UCSD-AML1 (cell line): Measurements from ENCODE around the gene NCAPD2.
A peak's percentile ranks its signal among the peaks of the same experiment; 100 is the strongest.

ENCODE experiments used
- DNase-seq: peaks from one replicate; lab custom pipeline; 2025; ENCODE audit not compliant: unreplicated experiment; lab: John Stamatoyannopoulos, UW

Gene NCAPD2

DNA sequence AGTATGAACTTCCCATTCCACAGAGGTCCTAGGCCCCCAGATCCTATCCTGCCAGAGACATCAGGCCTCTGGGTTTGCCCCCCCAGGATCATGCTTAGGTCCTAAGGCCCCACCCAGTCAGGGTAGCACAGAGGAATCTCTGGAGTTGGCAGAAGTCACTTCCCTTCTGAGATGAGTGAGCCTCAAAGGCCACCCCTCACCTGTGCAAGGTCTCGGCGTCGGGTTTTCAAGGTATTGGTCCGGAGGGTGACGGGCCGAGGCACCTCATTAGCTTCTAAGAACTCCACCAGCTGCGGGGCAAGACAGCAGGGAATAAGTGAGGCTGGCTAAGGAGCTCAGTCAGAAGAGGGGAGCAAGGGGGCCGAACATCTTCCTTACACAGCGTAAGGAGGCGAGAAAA, 69.0 kb downstream of the NCAPD2 start:
- DNase-seq: no peak

DNA sequence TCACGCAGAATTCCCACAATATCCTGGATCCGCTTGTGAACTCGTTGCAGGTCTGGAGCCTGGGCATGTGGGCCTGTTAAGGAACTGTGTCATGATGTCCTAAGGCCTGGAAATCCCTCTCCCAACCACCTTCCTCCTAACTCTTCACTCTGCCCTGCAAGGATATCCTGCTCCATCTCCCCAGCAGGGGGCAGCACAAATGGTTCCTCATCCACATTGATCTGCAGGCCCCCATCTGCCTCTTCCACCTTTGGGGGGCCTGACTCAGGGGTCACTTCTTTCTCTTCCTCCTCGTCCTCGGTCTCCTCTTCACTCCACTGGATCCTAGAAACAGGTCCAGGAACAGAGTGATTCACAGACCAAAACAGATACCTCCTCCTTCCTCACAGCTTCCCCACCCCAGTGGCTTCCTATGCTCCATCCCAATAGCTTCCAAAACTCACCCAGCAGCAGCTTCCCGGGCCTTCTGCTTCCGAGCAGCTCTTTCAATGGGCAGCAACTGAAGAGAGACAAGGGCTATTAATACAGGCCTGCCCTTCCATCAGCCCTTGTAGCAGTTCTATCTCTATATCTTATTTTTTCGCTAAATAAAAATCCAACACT, 69.6 kb downstream of the NCAPD2 start:
- peak; percentile 56 for DNase-seq

DNA sequence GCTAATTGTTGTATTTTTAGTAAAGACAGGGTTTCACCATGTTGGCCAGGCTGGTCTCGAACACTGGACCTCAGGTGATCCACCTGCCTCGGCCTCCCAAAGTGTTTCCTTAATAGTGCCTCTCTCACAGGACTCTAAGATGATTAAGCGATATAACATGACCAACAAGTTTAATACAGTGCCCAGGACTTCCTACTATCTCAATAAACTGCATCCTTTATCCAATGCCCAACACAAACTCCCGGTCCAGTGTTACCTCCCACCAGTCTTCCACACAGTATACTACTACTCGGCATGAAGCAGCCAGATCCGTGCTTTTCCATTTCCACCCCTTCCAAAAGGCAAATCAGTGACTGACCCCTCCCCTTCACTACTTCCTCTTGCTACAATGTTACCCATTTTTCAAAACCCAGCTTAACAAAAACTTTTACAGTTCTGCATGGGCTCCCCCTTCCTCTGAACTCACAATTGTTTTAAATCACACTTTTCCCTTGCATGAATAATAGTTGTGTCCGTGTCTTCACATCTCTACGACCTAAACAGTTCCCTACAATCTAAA, 73.3 kb downstream of the NCAPD2 start:
- no peak for DNase-seq

DNA sequence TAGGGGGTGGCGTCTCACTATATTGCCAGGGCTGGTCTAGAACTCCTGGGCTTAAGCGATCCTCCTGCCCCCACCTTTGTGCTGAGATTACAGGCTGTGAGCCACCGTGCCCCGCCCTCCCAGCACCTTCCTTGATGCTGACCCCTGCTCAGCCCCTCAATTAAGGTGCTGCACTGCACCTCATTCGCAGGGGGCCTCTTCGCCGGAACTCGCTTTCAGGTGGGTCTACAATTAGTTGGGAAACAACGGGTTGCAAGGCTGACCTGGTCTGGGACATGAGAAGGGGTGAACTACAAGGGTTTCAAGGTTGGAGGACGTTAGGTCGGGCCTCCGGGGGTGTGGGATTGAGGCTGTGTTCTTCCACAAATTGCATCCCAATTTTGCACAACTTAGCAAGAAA, 75.4 kb downstream of the NCAPD2 start:
- no peak for DNase-seq

DNA sequence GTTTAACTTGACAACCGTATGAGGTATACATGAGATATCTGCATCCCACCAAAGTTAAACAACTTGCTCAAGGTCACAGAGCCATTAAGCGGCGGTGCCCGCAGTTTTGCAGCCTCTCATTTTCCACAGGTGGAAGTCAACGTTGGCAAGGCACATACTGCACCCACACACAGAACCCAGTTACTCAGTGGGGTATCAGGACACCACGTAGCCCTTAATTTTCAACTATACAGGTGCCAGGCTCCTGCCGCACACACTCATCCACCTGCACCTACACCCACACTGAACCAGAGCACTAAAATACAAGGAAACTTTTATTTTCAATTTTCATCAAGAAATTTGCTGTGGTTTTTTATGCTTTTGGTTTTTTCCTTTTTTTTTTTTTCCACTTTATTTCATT, 75.9 kb downstream of the NCAPD2 start:
- DNase-seq: no peak

DNA sequence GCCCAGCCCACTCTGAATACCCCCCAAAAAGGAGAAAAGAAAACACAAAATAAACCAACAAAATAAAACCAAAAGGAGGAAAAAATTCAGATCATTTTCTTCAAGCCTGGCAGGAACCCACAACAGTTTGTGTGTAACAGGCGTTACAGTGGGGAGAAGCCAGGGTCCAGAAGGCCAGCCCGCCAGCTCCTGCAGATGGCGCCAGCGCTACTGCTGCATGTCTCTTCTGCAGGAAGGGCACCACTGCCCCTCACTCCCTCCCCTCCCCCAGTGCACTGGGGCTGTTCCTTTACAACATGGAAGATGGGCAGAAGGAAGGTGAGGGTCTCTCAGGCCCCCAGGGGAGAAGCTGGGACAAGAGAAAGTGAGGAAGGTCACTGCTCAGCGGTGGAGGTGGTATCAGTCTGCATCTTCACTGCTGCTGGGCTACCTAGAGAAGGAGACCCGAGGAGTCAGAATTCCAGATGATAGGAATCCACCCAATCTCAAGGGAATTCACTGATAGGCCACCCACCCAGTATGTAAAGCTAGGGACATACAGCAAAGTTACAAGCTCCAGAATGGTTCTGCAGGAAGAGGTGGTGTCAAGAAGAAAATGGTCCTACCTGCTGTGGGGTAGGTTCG, 76.5 kb downstream of the NCAPD2 start:
- DNase-seq: peak; percentile 68

DNA sequence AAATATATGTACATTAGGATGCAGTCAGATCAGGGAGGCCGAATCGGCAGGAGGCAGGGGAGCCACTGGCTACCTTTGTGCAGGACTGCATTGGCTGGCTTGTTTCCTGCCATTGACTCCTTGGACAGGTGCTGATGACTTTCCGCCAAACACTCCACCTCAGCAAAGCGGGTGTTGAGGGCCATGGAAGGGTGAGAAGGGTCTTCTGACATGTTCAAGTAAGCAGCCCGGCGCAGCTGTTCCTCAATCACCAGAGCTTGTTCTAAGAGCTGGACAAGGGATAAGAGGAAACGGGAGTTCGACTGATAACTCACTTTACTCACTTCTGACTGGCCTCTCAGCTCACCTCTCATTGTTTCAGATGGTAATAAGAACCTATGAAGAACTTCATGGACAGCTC, 79.1 kb downstream of the NCAPD2 start:
- no peak for DNase-seq

DNA sequence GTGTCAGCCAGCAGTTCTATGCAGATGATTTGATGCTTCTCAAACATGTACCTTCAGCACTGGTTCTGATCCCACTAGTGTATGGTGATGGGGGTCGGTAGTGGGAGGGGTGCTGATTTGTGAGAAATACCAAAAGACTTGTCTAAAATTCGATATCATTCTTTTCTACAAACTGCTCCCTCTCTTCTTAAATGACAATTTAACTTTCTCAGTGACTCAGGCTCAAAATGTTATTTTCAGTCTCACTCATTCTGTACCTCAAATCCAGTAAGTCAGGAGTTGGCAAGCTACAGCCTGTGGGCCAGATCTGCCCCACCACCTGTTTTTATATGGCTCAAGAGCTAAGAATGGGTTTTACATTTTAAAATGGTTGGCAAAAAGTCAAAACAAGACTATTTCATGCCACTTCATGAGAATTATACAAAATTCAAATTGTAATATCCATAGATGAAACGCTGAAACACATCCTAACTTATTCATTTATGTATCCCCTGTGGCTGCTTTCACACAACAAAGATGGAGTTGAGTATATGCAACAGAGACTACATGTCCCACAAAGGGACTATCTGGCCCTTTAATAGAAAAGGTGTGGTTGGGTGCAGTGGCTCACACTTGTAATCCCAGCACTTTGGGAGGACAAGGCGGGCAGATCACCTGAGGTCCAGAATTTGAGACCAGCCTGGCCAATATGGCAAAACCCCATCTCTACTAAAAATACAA, 80.8 kb downstream of the NCAPD2 start:
- no peak for DNase-seq

DNA sequence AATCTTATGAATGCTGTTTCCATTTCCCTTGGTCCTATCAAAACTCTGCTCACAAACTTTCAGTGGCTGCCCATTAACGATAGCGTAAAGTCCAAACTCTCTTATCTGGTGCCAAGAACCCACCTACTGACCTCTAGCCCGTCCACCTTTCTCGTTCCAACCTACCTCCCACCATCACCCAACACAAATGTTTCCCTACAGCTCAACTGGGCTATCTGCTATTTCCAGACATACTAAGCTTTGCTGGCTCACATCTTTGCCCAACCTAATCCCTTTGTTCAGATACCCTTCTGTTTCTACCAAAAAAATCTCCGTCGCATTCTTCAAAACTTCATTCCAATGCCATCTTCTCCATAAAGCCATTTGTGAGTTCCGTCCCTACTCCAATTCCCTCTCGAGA, 81.7 kb downstream of the NCAPD2 start:
- DNase-seq: no peak
